ENCODE results near the gene APCDD1. TPM values are rescaled to one million over a fixed set of nuclear protein-coding genes. Genes with fewer than 3 reads are reported as not detected.
A peak's percentile ranks its signal among the peaks of the same experiment; 100 is the strongest.

APCDD1 gene
- total RNA-seq (ENCODE audit: low replicate concordance), result 1.9 and 4.7 TPM in 2 replicates

DNA sequence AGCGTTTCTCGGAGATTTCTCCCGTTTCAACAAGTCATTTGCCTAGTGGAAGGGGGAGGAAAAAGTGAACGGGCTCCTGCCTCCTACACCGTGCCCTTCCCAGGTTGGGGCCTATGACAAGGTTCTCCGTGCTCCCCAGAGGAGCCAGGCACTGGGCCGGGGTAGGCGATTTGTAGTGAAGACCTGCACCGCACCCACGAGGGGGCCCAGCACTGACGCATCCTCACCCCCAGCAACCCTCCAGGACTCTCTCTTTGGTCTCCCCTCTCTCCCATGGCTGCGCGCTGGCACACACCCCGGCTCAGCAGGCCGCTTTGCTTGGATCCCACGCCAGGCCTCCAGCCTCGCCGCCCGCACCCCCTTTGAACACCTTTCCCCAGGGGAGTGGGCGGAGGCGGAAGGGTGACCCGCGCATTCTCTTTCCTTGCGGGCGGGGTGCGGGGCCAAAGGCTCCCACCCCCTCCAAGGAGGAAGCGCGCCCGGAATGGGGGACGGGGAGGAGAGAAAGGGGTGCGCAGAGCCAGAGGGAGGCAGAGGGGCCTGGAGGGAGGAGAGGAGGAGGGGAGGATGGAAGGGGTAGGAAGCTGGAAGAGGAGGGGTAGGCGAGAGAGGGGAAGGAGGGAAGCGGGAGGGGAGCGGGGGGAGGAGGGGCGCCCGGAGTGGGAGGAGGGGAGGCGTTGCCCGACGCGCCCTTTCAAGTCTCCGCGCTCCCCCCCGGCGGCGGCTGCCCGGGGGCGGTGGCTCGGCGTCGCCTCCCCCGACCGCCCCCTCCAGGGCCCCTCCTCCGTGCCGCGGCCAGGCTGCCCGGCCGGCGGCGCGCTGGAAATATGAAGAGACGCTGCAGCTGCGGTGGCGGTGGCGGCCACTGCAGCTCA lies at the start of gene APCDD1:
APCDD1 (plus strand) TSS at position 830 of the 875 bp plus-strand sequence. CDS start 347 bp downstream, outside the sequence.
- peaks cover 73% of the 10 kb centered on the region for H3K27me3 ChIP-seq
- peaks cover 14% of the 10 kb centered on the region for H3K27me3 Mint-ChIP-seq (ENCODE audit: insufficient read depth, low read depth)
- no peaks in the 10 kb centered on the region for H3K9me3 ChIP-seq (ENCODE audit: low read depth)
- peak within 1 kb of the TSS; percentile 95 for H3K27ac Mint-ChIP-seq
- H3K4me1 ChIP-seq, result no peaks in the 10 kb centered on the region
- peaks cover 34% of the 10 kb centered on the region for H3K36me3 Mint-ChIP-seq
- H3F3A ChIP-seq (ENCODE audit: low read depth), result peaks cover 14% of the 10 kb centered on the region
- peaks cover 6% of the 10 kb centered on the region for H3K79me2 ChIP-seq (ENCODE audit: low read depth)
- H3K27ac ChIP-seq, result no peak within 1 kb of the TSS
- peak within 1 kb of the TSS; percentile 94 for H3K4me3 Mint-ChIP-seq
- TF ChIP-seq EZH2 (IDR thresholded peaks at IDR 0.05) (no peak), EZH2phosphoT487 (IDR thresholded peaks at IDR 0.05) (no peak)
- TF ChIP-seq, protein P1, sequence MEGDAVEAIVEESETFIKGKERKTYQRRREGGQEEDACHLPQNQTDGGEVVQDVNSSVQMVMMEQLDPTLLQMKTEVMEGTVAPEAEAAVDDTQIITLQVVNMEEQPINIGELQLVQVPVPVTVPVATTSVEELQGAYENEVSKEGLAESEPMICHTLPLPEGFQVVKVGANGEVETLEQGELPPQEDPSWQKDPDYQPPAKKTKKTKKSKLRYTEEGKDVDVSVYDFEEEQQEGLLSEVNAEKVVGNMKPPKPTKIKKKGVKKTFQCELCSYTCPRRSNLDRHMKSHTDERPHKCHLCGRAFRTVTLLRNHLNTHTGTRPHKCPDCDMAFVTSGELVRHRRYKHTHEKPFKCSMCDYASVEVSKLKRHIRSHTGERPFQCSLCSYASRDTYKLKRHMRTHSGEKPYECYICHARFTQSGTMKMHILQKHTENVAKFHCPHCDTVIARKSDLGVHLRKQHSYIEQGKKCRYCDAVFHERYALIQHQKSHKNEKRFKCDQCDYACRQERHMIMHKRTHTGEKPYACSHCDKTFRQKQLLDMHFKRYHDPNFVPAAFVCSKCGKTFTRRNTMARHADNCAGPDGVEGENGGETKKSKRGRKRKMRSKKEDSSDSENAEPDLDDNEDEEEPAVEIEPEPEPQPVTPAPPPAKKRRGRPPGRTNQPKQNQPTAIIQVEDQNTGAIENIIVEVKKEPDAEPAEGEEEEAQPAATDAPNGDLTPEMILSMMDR (IDR thresholded peaks at IDR 0.05), result no peak
- peaks cover 8% of the 10 kb centered on the region for H4K20me1 ChIP-seq (ENCODE audit: low read depth)
- DNase-seq (ENCODE audit: low spot score), result peak; percentile 90
- no peak within 1 kb of the TSS for H3K9ac ChIP-seq
- H2AFZ ChIP-seq (replicated peaks), result peak within 1 kb of the TSS; percentile 96
- peak within 1 kb of the TSS; percentile 86 for H3K4me2 ChIP-seq
- H3K36me3 ChIP-seq, result no peaks in the 10 kb centered on the region
- peaks cover 46% of the 10 kb centered on the region for H3K4me1 Mint-ChIP-seq
- peaks cover 23% of the 10 kb centered on the region for H3K9me3 Mint-ChIP-seq
- peak within 1 kb of the TSS; percentile 57 for H3K4me3 ChIP-seq

DNA sequence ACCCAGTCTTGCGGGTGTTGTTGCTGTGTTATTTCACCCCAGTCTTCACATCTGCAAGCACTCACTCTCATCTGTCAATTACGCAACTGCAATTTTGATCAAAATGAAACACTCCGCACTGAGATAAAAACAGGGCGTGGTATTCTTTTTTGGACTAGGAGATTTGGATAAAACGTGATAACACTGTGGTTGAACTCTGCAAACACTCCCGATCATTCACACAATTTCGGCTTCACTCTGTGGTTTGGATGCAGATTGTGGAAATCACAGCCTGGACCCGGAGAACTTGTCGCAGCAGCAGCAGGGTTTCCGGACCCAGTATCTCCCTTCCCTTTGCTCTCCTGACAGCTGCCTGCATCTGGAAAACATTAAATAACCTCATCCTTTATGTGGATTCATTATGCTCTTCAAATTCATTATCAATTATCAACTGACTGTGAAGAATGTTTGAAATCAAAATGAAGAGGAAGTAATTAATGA lies 49.4 kb upstream of the APCDD1 start:
- Histone ChIP-seq H3K36me3 (no peaks in the 10 kb centered on the region), H2AFZ (replicated peaks) (no peak overlapping the region), H3K9ac (no peak overlapping the region), H3K27ac (no peak overlapping the region), H3K79me2 (ENCODE audit: low read depth) (no peaks in the 10 kb centered on the region), H3K4me2 (peak overlapping the region; percentile 62), H3K4me1 (peaks cover 63% of the 10 kb centered on the region), H4K20me1 (ENCODE audit: low read depth) (peaks cover 15% of the 10 kb centered on the region), H3K27me3 (peaks cover 20% of the 10 kb centered on the region), H3F3A (ENCODE audit: low read depth) (peaks cover 45% of the 10 kb centered on the region), H3K9me3 (ENCODE audit: low read depth) (no peaks in the 10 kb centered on the region), H3K4me3 (no peak overlapping the region)
- H3K9me3 Mint-ChIP-seq, result peaks cover 7% of the 10 kb centered on the region
- peak overlapping the region; percentile 58 for H3K4me3 Mint-ChIP-seq
- H3K36me3 Mint-ChIP-seq, result peaks cover 3% of the 10 kb centered on the region
- TF ChIP-seq EZH2phosphoT487 (IDR thresholded peaks at IDR 0.05) (no peak), EZH2 (IDR thresholded peaks at IDR 0.05) (no peak)
- TF ChIP-seq, protein P1 (IDR thresholded peaks at IDR 0.05), result no peak
- no peak for DNase-seq (ENCODE audit: low spot score)
- H3K27ac Mint-ChIP-seq, result peak overlapping the region; percentile 97
- peaks cover 10% of the 10 kb centered on the region for H3K27me3 Mint-ChIP-seq (ENCODE audit: insufficient read depth, low read depth)
- H3K4me1 Mint-ChIP-seq, result peaks cover 93% of the 10 kb centered on the region

GRCh38 chr18:10405816-10406663 lies 48.4 kb upstream of the APCDD1 start:
- Histone ChIP-seq H4K20me1 (ENCODE audit: low read depth) (peaks cover 15% of the 10 kb centered on the region), H3K27ac (no peak overlapping the region), H3K4me1 (peaks cover 67% of the 10 kb centered on the region), H3K4me3 (peak overlapping the region; percentile 7), H3K36me3 (no peaks in the 10 kb centered on the region), H3K9ac (no peak overlapping the region), H3K79me2 (ENCODE audit: low read depth) (no peaks in the 10 kb centered on the region), H3K4me2 (peak overlapping the region; percentile 62), H3K9me3 (ENCODE audit: low read depth) (no peaks in the 10 kb centered on the region), H2AFZ (replicated peaks) (no peak overlapping the region), H3K27me3 (peaks cover 18% of the 10 kb centered on the region), H3F3A (ENCODE audit: low read depth) (peaks cover 47% of the 10 kb centered on the region)
- TF ChIP-seq, protein P1 (IDR thresholded peaks at IDR 0.05), result no peak
- TF ChIP-seq EZH2 (IDR thresholded peaks at IDR 0.05) (no peak), EZH2phosphoT487 (IDR thresholded peaks at IDR 0.05) (no peak)
- Mint-ChIP-seq H3K27me3 (ENCODE audit: insufficient read depth, low read depth) (peaks cover 10% of the 10 kb centered on the region), H3K36me3 (peaks cover 3% of the 10 kb centered on the region), H3K4me3 (peak overlapping the region; percentile 71), H3K4me1 (peaks cover 92% of the 10 kb centered on the region), H3K27ac (peak overlapping the region; percentile 97), H3K9me3 (peaks cover 7% of the 10 kb centered on the region)
- DNase-seq (ENCODE audit: low spot score), result peak; percentile 46

All from neural progenitor cell (in vitro differentiated cells).